Ascending aorta (tissue), 2 donors: ENCODE results near the gene NRXN3. TPM values are rescaled to one million over a fixed set of nuclear protein-coding genes. Genes with fewer than 3 reads are reported as not detected.

Source experiments
- DNase-seq, 2 donors: peaks; one replicate each; pipeline ENCODE4 v3.0.0-alpha.2; 2019; ENCODE audit warnings: low spot score in 2 of 2
- H3K27ac ChIP-seq, 2 donors: fragments of 200-600 bp; sonication (generic); one replicate each; pipeline ENCODE4 v1.5.1; 2016 to 2017; ENCODE audit warnings: mild to moderate bottlenecking in 1 of 2
- H3K27me3 ChIP-seq: fragments of 200-600 bp; sonication (generic); one replicate; pipeline ENCODE4 v1.5.1; 2017
- H3K36me3 ChIP-seq, 2 donors: fragments of 200-600 bp; sonication (generic); one replicate each; pipeline ENCODE4 v1.5.1; 2016
- H3K4me1 ChIP-seq, 2 donors: fragments of 200-600 bp; sonication (generic); one replicate each; pipeline ENCODE4 v1.5.1; 2016 to 2017; ENCODE audit warnings: mild to moderate bottlenecking in 1 of 2
- H3K4me3 ChIP-seq, 2 donors: fragments of 200-600 bp; sonication (generic); one replicate each; pipeline ENCODE4 v1.5.1; 2016 to 2017; ENCODE audit warnings: mild to moderate bottlenecking in 1 of 2
- H3K9me3 ChIP-seq, 2 donors: fragments of 200-600 bp; sonication (generic); one replicate each; pipeline ENCODE4 v1.5.1; 2016
- CTCF ChIP-seq, 3 experiments: fragments of 200-600 bp in 2 of 3; fragments of 450-650 bp in 1 of 3; sonication (generic) in 2 of 3; IDR thresholded peaks; one replicate each; pipeline ENCODE4 v1.5.1; 2016 to 2019; ENCODE audit warnings: antibody characterized with exemption in 3 of 3, mild to moderate bottlenecking in 1 of 3, moderate library complexity in 1 of 3
- intact Hi-C: fragments of 100-400 bp; cut with DNase I; formaldehyde crosslinking; loops from one replicate; pipeline ENCODE4 v1.15.1; 2023
- total RNA-seq: library from RNA; depleted of rRNA; stranded (reverse); fragments of >200 nt; gene quantifications from one replicate; pipeline ENCODE4 v1.1.0, GENCODE V29; 2016

Gene NRXN3
- total RNA-seq, 1 donor from 2014 or later: 21.0 TPM

- TF ChIP-seq CTCF (IDR thresholded peaks at IDR 0.05): no peak
- no peaks in the 10 kb centered on the region for H3K27me3 ChIP-seq
- no peaks in the 10 kb centered on the region for H3K36me3 ChIP-seq
- no peak overlapping the region for H3K27ac ChIP-seq
- H3K4me3 ChIP-seq: no peak overlapping the region
- no peaks in the 10 kb centered on the region for H3K4me1 ChIP-seq
- no peak for DNase-seq
- H3K9me3 ChIP-seq: no peaks in the 10 kb centered on the region
- intact Hi-C loops: no loop called here
These were observed 231.7 kb downstream of the NRXN3 start for GRCh38 chr14:78401866-78402265.

- H3K9me3 ChIP-seq: no peaks in the 10 kb centered on the region
- H3K27ac ChIP-seq: no peak overlapping the region
- DNase-seq: no peak
- intact Hi-C loops: no loop called here
- no peaks in the 10 kb centered on the region for H3K27me3 ChIP-seq
- H3K4me1 ChIP-seq: no peaks in the 10 kb centered on the region
- H3K36me3 ChIP-seq: no peaks in the 10 kb centered on the region
- no peak overlapping the region for H3K4me3 ChIP-seq
- TF ChIP-seq CTCF (IDR thresholded peaks at IDR 0.05): no peak
These were observed 233.2 kb downstream of the NRXN3 start for GRCh38 chr14:78403278-78403815.

- Histone ChIP-seq H3K9me3 (no peaks in the 10 kb centered on the region), H3K4me1 (no peaks in the 10 kb centered on the region), H3K27me3 (no peaks in the 10 kb centered on the region), H3K27ac (no peak overlapping the region), H3K36me3 (no peaks in the 10 kb centered on the region), H3K4me3 (no peak overlapping the region)
- TF ChIP-seq CTCF (IDR thresholded peaks at IDR 0.05): no peak
- no peak for DNase-seq
- intact Hi-C loops: no loop called here
These were observed 235.1 kb downstream of the NRXN3 start for GRCh38 chr14:78405079-78405856.

GRCh38 chr14:78412475-78412874 is 242.3 kb downstream of the NRXN3 start:
- Histone ChIP-seq H3K27ac (no peak overlapping the region), H3K27me3 (no peaks in the 10 kb centered on the region), H3K36me3 (no peaks in the 10 kb centered on the region), H3K4me1 (no peaks in the 10 kb centered on the region), H3K4me3 (no peak overlapping the region), H3K9me3 (no peaks in the 10 kb centered on the region)
- TF ChIP-seq CTCF (IDR thresholded peaks at IDR 0.05): no peak
- intact Hi-C loops: no loop called here
- DNase-seq: no peak

GRCh38 chr14:78414172-78414571 is 244.0 kb downstream of the NRXN3 start:
- Histone ChIP-seq H3K4me1 (no peaks in the 10 kb centered on the region), H3K27ac (no peak overlapping the region), H3K9me3 (no peaks in the 10 kb centered on the region), H3K27me3 (no peaks in the 10 kb centered on the region), H3K36me3 (no peaks in the 10 kb centered on the region), H3K4me3 (no peak overlapping the region)
- no peak for TF ChIP-seq CTCF (IDR thresholded peaks at IDR 0.05)
- intact Hi-C loops: no loop called here
- no peak for DNase-seq
